ENCODE results near the gene FOXE3. TPM values are rescaled to one million over a fixed set of nuclear protein-coding genes. Genes with fewer than 3 reads are reported as not detected.

Gene FOXE3
- total RNA-seq, 1 experiment from 2014 or later, result 0.46 TPM

- in situ Hi-C loops (cut with HindIII; ENCODE audit: low pct_unique_long_range_greater_than_20kb, low sequenced_read_pairs), result no loop called here
- H3K36me3 ChIP-seq (ENCODE audit: control insufficient read depth, insufficient read depth, low read length), result no peaks in the 10 kb centered on the region; the same call in 1 of the 2 replicates
- DNase-seq (ENCODE audit: low read depth, low spot score) (no peak), ATAC-seq (no peak)
- no peak overlapping the region for H3K27ac ChIP-seq (ENCODE audit: low read length)
- peaks cover 19% of the 10 kb centered on the region for H3K4me1 ChIP-seq (ENCODE audit: control insufficient read depth, insufficient read depth, low read length)
- BruUV-seq (replicated peaks), result no TSS peak
- no peak overlapping the region for H3K4me3 ChIP-seq (ENCODE audit: low read depth in 2 of 2, low read length in 2 of 2)
- intact Hi-C loops (cut with micrococcal nuclease; ENCODE audit: unreplicated experiment), result no loop called here
- ChIA-PET POLR2A (no interaction called here), CTCF (no interaction called here)
- H3K9me3 ChIP-seq (ENCODE audit: control insufficient read depth, insufficient read depth, low read depth, low read length), result no peaks in the 10 kb centered on the region
- H3K27me3 ChIP-seq (ENCODE audit: control insufficient read depth, insufficient read depth, low read length), result no peaks in the 10 kb centered on the region
- TF ChIP-seq POLR2AphosphoS5 (IDR thresholded peaks at IDR 0.05; ENCODE audit: low read depth, low read length), result no peak
- no peak for TF ChIP-seq SIN3A (IDR thresholded peaks at IDR 0.05; ENCODE audit: borderline replicate concordance, insufficient read depth, low read depth, low read length)
- TF ChIP-seq CTCF (IDR thresholded peaks at IDR 0.05), result no peak
- no peak for TF ChIP-seq TCF7L2 (IDR thresholded peaks at IDR 0.05; ENCODE audit: low read depth, low read length)
- no peak for TF ChIP-seq REST (IDR thresholded peaks at IDR 0.05; ENCODE audit: insufficient read depth in 1 of 2, low read depth in 2 of 2, low read length in 1 of 2)
Measured at GRCh38 chr1:47442202-47442601, 26.1 kb downstream of the FOXE3 start.

- no peaks in the 10 kb centered on the region; the same call in 1 of the 2 replicates for H3K27me3 ChIP-seq (ENCODE audit: control insufficient read depth, insufficient read depth, low read length)
- DNase-seq (ENCODE audit: low read depth, low spot score), result no peak
- no peaks in the 10 kb centered on the region for H3K9me3 ChIP-seq (ENCODE audit: control insufficient read depth, insufficient read depth, low read depth, low read length)
- no peak overlapping the region for H3K27ac ChIP-seq (ENCODE audit: low read length)
- ChIA-PET POLR2A (no interaction called here), CTCF (no interaction called here)
- no peak for ATAC-seq
- H3K36me3 ChIP-seq (ENCODE audit: control insufficient read depth, insufficient read depth, low read length), result no peaks in the 10 kb centered on the region
- no TSS peak for BruUV-seq (replicated peaks)
- in situ Hi-C loops (cut with HindIII; ENCODE audit: low pct_unique_long_range_greater_than_20kb, low sequenced_read_pairs) (no loop called here), intact Hi-C loops (cut with micrococcal nuclease; ENCODE audit: unreplicated experiment) (no loop called here)
- peaks cover 19% of the 10 kb centered on the region for H3K4me1 ChIP-seq (ENCODE audit: control insufficient read depth, insufficient read depth, low read length)
- TF ChIP-seq TCF7L2 (IDR thresholded peaks at IDR 0.05; ENCODE audit: low read depth, low read length) (no peak), CTCF (IDR thresholded peaks at IDR 0.05) (no peak), POLR2AphosphoS5 (IDR thresholded peaks at IDR 0.05; ENCODE audit: low read depth, low read length) (no peak)
- H3K4me3 ChIP-seq (ENCODE audit: low read depth in 2 of 2, low read length in 2 of 2), result no peak overlapping the region
Measured at GRCh38 chr1:47442842-47443529, 26.9 kb downstream of the FOXE3 start.
